ENCODE data around the gene MAPK8IP2. TPM values are rescaled to one million over a fixed set of nuclear protein-coding genes. Genes with fewer than 3 reads are reported as not detected.

MAPK8IP2 gene
- total and polyA plus RNA-seq, 2 donors from 2014 or later, result 1.0 to 1.1 TPM

- Histone ChIP-seq H3K9ac (ENCODE audit: low read length in 3 of 3) (no peak overlapping the region), H3K4me1 (ENCODE audit: control insufficient read depth in 2 of 3, insufficient read depth in 2 of 3, low read depth in 1 of 3, low read length in 3 of 3) (peaks cover 7 to 22% (median 18%) of the 10 kb centered on the region in 3 donors), H3K27ac (ENCODE audit: low read depth in 2 of 2, low read length in 2 of 2) (no peak overlapping the region), H3K27me3 (ENCODE audit: control insufficient read depth, insufficient read depth, low read length) (no peaks in the 10 kb centered on the region), H3K36me3 (ENCODE audit: control insufficient read depth in 2 of 3, insufficient read depth in 3 of 3, low read length in 3 of 3) (no peaks in the 10 kb centered on the region), H3K4me3 (ENCODE audit: low read length in 3 of 3) (no peak overlapping the region), H3K9me3 (ENCODE audit: control insufficient read depth in 2 of 3, insufficient read depth in 1 of 3, low read length in 3 of 3) (no peaks in the 10 kb centered on the region)
- DNase-seq (peak in 2 of 5 donors; percentile 70 to 73), FAIRE-seq (no peak)
- intact Hi-C loops (cut with DNase I), result no loop called here
- TF ChIP-seq CTCF (IDR thresholded peaks at IDR 0.05; ENCODE audit: borderline replicate concordance, extremely low read depth, insufficient read depth), result no peak
Measured at GRCh38 chr22:50626314-50626849, 25.8 kb downstream of the MAPK8IP2 start.

DNA sequence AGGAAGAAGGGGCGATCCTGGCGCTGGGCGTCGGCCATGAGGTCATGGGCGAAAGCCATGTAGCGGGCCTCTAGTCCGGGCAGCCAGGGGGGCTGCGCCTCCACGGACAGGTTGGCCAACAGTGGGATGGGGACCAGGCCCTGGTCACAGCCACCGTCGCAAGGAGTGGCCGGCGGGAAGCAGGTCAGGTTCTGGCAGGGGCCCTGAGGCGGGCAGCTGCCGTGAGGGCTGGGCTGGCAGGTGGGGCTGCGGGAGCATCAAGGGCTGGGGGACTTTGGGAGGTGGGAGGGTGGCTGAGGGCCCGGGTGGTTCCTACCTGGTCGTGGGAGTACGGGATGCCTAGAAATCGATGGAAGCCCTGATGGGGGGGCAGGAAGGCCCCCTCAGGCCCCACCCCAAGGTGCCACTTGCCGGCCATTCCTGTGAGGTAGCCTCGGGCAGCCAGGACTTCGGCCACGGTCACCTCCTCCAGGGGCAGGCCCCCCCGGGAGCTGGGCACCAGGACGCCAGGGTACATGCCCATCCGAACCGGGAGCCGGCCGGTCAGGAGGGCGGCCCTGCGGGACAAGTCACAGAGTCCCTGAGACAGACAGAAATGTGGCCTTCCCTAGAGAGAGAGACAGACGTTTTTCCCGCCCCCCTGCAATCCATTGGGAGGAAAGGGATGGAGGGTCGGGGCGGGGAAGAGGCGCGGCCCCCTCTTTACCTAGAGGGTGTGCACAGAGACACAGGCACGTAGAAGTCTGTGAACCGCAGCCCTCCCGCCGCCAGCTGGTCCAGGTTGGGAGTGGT lies 26.5 kb downstream of the MAPK8IP2 start:
- Histone ChIP-seq H3K4me3 (ENCODE audit: low read length in 3 of 3) (peak overlapping the region in 2 of 3 donors; percentile 70 to 92), H3K36me3 (ENCODE audit: control insufficient read depth in 2 of 3, insufficient read depth in 3 of 3, low read length in 3 of 3) (no peaks in the 10 kb centered on the region), H3K4me1 (ENCODE audit: control insufficient read depth in 2 of 3, insufficient read depth in 2 of 3, low read depth in 1 of 3, low read length in 3 of 3) (peaks cover 5 to 18% (median 13%) of the 10 kb centered on the region in 3 donors), H3K9me3 (ENCODE audit: control insufficient read depth in 2 of 3, insufficient read depth in 1 of 3, low read length in 3 of 3) (no peaks in the 10 kb centered on the region), H3K9ac (ENCODE audit: low read length in 3 of 3) (peak overlapping the region in 1 of 3 donors; percentile 66), H3K27ac (ENCODE audit: low read depth in 2 of 2, low read length in 2 of 2) (peak overlapping the region; percentile 37 to 43), H3K27me3 (ENCODE audit: control insufficient read depth, insufficient read depth, low read length) (no peaks in the 10 kb centered on the region)
- no peak for TF ChIP-seq CTCF (IDR thresholded peaks at IDR 0.05; ENCODE audit: borderline replicate concordance, extremely low read depth, insufficient read depth)
- intact Hi-C loops (cut with DNase I), result no loop called here
- DNase-seq (peak in 3 of 5 donors; percentile 41 to 84 (median 74)), FAIRE-seq (no peak)

DNA sequence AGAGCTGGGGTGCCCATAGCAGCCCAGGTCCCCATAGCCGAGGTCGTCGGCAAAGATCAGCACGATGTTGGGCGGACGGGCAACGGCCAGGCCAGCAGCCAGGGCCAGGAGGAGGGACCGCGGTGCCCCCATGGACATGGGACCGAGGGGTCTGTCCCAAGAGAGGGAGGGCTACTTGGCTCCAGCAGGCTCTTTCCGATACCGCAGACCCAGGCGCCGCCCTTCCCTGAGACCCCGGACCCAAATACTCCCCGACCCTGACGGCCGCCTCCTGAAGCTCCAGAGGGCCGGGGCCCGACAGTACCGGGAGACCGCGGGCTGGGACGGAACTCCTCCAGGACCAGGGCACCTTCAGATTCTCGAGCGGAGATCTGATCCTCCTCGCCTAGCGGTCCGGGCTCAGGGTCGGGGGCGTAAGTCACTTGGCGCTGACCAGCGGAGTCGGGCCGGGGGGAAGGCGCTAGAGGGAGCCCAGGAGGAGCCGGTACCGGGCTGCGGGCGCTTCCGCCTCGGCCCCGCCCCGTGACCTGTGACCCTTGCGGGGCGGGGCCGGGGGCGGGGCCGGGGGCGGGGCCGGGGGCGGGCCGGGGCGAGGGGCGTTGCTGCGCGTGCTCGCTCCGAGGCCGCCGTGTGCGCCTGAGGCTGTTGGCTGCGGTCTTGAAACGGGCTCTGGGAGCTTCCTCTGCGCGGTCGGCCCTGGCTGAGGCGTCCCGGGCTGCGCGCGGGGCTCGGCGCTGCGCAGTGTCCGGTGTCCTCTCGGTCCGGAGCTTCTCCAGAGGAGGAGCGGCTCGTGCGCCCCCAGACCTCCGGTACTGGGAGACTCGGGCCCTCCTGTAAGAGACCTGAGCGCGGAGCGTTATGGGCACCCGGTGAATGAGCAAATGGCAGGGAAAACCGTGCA lies 27.3 kb downstream of the MAPK8IP2 start, which contains the start of gene ARSA:
Gene ARSA, minus strand, starts transcription at position 511 of the 901 bp plus-strand sequence. Its CDS starts 373 bp downstream, at position 138.
- Histone ChIP-seq H3K4me3 (ENCODE audit: low read length in 3 of 3) (peak within 1 kb of the TSS; percentile 91 to 94 (median 92)), H3K36me3 (ENCODE audit: control insufficient read depth in 2 of 3, insufficient read depth in 3 of 3, low read length in 3 of 3) (no peaks in the 10 kb centered on the region), H3K9ac (ENCODE audit: low read length in 3 of 3) (peak within 1 kb of the TSS; percentile 67 to 85 (median 81)), H3K4me1 (ENCODE audit: control insufficient read depth in 2 of 3, insufficient read depth in 2 of 3, low read depth in 1 of 3, low read length in 3 of 3) (peaks cover 5 to 13% (median 6%) of the 10 kb centered on the region in 3 donors), H3K9me3 (ENCODE audit: control insufficient read depth in 2 of 3, insufficient read depth in 1 of 3, low read length in 3 of 3) (no peaks in the 10 kb centered on the region), H3K27ac (ENCODE audit: low read depth in 2 of 2, low read length in 2 of 2) (peak within 1 kb of the TSS; percentile 43 to 60), H3K27me3 (ENCODE audit: control insufficient read depth, insufficient read depth, low read length) (no peaks in the 10 kb centered on the region)
- FAIRE-seq (no peak), DNase-seq (peak; percentile 82 to 95 (median 89))
- intact Hi-C loops (cut with DNase I), result no loop called here
- peak; percentile 59 for TF ChIP-seq CTCF (IDR thresholded peaks at IDR 0.05; ENCODE audit: borderline replicate concordance, extremely low read depth, insufficient read depth)

Measured in kidney (tissue), 14 donors.